Testis (tissue), 3 donors: Measurements from ENCODE around the gene DISC1. TPM values are rescaled to one million over a fixed set of nuclear protein-coding genes. Genes with fewer than 3 reads are reported as not detected.

ENCODE experiments used
- DNase-seq: peaks from one replicate; pipeline ENCODE4 v3.0.0-alpha.2; 2019
- H3K27ac ChIP-seq, 2 donors: fragments of 200-600 bp; sonication (generic); one replicate each; pipeline ENCODE4 v1.5.1; 2019
- H3K27me3 ChIP-seq: fragments of 200-600 bp; sonication (generic); one replicate; pipeline ENCODE4 v1.5.1; 2019
- H3K36me3 ChIP-seq: fragments of 200-600 bp; sonication (generic); one replicate; pipeline ENCODE4 v1.5.1; 2017; ENCODE audit warnings: low read depth; ENCODE audit errors: missing control alignments
- H3K4me1 ChIP-seq: fragments of 200-600 bp; sonication (generic); one replicate; pipeline ENCODE4 v1.5.1; 2019
- H3K4me3 ChIP-seq, 2 donors: fragments of 200-600 bp; sonication (generic); one replicate each; pipeline ENCODE4 v1.5.1; 2017 to 2019
- H3K9me3 ChIP-seq: fragments of 200-600 bp; sonication (generic); one replicate; pipeline ENCODE4 v1.5.1; 2017
- POLR2A ChIP-seq: fragments of 450-650 bp; IDR thresholded peaks from one replicate; pipeline ENCODE4 v1.6.1; 2017; ENCODE audit warnings: antibody characterized with exemption, mild to moderate bottlenecking, moderate library complexity
- WGBS, 2 donors: methylation state at CpG; one replicate each; pipeline ENCODE4 v1.1.5; 2018; 5-methylcytosine and 5-hydroxymethylcytosine counted together
- intact Hi-C: fragments of 100-400 bp; cut with DNase I; formaldehyde crosslinking; loops from one replicate; pipeline ENCODE4 v1.15.1; 2023; ENCODE audit warnings: low total_unique reads
- polyA plus RNA-seq: library from polyadenylated mRNA; stranded (reverse); fragments of 350-450 nt; fragmentation: Illumina TruSeq; extraction: RNeasy Lipid Tissue Mini Kit (QIAGEN cat#74804); gene quantifications from one replicate; pipeline ENCODE4 v1.2.3, GENCODE V29; 2014; ENCODE audit warnings: low read depth, low replicate concordance; ENCODE audit not compliant: insufficient read depth
- total RNA-seq, 2 donors: library from RNA; depleted of rRNA; stranded (reverse); fragments of >200 nt; gene quantifications; one replicate each; pipeline ENCODE4 v1.2.3, GENCODE V29; 2016
- TF ChIP-seq, protein P1 (sequence below), 3 experiments: fragments of 450-650 bp in 2 of 3; fragments of 200-600 bp in 1 of 3; sonication (generic) in 1 of 3; IDR thresholded peaks; one replicate each; pipeline ENCODE4 v1.5.1; 2016 to 2019; ENCODE audit warnings: antibody characterized with exemption in 3 of 3, mild to moderate bottlenecking in 2 of 3, moderate library complexity in 1 of 3

Gene DISC1
- total and polyA plus RNA-seq, 3 donors from 2014 or later = 1.8 to 6.8 (median 5.7) TPM

- TF ChIP-seq, protein P1, sequence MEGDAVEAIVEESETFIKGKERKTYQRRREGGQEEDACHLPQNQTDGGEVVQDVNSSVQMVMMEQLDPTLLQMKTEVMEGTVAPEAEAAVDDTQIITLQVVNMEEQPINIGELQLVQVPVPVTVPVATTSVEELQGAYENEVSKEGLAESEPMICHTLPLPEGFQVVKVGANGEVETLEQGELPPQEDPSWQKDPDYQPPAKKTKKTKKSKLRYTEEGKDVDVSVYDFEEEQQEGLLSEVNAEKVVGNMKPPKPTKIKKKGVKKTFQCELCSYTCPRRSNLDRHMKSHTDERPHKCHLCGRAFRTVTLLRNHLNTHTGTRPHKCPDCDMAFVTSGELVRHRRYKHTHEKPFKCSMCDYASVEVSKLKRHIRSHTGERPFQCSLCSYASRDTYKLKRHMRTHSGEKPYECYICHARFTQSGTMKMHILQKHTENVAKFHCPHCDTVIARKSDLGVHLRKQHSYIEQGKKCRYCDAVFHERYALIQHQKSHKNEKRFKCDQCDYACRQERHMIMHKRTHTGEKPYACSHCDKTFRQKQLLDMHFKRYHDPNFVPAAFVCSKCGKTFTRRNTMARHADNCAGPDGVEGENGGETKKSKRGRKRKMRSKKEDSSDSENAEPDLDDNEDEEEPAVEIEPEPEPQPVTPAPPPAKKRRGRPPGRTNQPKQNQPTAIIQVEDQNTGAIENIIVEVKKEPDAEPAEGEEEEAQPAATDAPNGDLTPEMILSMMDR (IDR thresholded peaks at IDR 0.05) = no peak
- TF ChIP-seq POLR2A = no peak
- Histone ChIP-seq H3K4me1 (no peaks in the 10 kb centered on the region), H3K4me3 (no peak overlapping the region), H3K27me3 (no peaks in the 10 kb centered on the region), H3K36me3 (no peaks in the 10 kb centered on the region), H3K9me3 (no peaks in the 10 kb centered on the region), H3K27ac (no peak overlapping the region)
- intact Hi-C loops = no loop called here
- DNase-seq = no peak
Measured at GRCh38 chr1:231676487-231676886, 49.9 kb downstream of the DISC1 start.

- H3K4me1 ChIP-seq = no peaks in the 10 kb centered on the region
- TF ChIP-seq, protein P1 (IDR thresholded peaks at IDR 0.05) = no peak
- TF ChIP-seq POLR2A = no peak
- no peaks in the 10 kb centered on the region for H3K27me3 ChIP-seq
- no peaks in the 10 kb centered on the region for H3K36me3 ChIP-seq
- no peaks in the 10 kb centered on the region for H3K9me3 ChIP-seq
- intact Hi-C loops = no loop called here
- H3K4me3 ChIP-seq = no peak overlapping the region
- DNase-seq = no peak
- no peak overlapping the region for H3K27ac ChIP-seq
- 93 to 94% methylated on average over 10 of the region's 10 CpGs for WGBS, 2 donors
Measured at GRCh38 chr1:231677442-231677841, 50.9 kb downstream of the DISC1 start.

GRCh38 chr1:231678011-231678432 is 51.4 kb downstream of the DISC1 start:
- TF ChIP-seq POLR2A = no peak
- TF ChIP-seq, protein P1 (IDR thresholded peaks at IDR 0.05) = no peak
- Histone ChIP-seq H3K4me3 (no peak overlapping the region), H3K27me3 (no peaks in the 10 kb centered on the region), H3K27ac (no peak overlapping the region), H3K36me3 (no peaks in the 10 kb centered on the region), H3K4me1 (no peaks in the 10 kb centered on the region), H3K9me3 (no peaks in the 10 kb centered on the region)
- DNase-seq = no peak
- 88 to 89% methylated on average over 7 of the region's 7 CpGs for WGBS, 2 donors
- intact Hi-C loops = no loop called here

GRCh38 chr1:231679109-231679508 is 52.5 kb downstream of the DISC1 start:
- DNase-seq = no peak
- intact Hi-C loops = no loop called here
- Histone ChIP-seq H3K4me3 (no peak overlapping the region), H3K4me1 (no peaks in the 10 kb centered on the region), H3K27me3 (no peaks in the 10 kb centered on the region), H3K27ac (no peak overlapping the region), H3K9me3 (no peaks in the 10 kb centered on the region), H3K36me3 (no peaks in the 10 kb centered on the region)
- TF ChIP-seq, protein P1 (IDR thresholded peaks at IDR 0.05) = no peak
- no peak for TF ChIP-seq POLR2A
- WGBS, 2 donors = 73 to 86% methylated on average over 2 of the region's 2 CpGs

- Histone ChIP-seq H3K9me3 (no peaks in the 10 kb centered on the region), H3K27me3 (no peaks in the 10 kb centered on the region), H3K27ac (no peak overlapping the region), H3K36me3 (no peaks in the 10 kb centered on the region), H3K4me3 (no peak overlapping the region), H3K4me1 (no peaks in the 10 kb centered on the region)
- no peak for TF ChIP-seq POLR2A
- TF ChIP-seq, protein P1 (IDR thresholded peaks at IDR 0.05) = no peak
- intact Hi-C loops = no loop called here
- 84 to 85% methylated on average over 3 of the region's 3 CpGs for WGBS, 2 donors
- no peak for DNase-seq
Measured at GRCh38 chr1:231681006-231681405, 54.4 kb downstream of the DISC1 start.
